Measurements from ENCODE around the gene PIK3IP1. TPM values are rescaled to one million over a fixed set of nuclear protein-coding genes. Genes with fewer than 3 reads are reported as not detected.

Gene PIK3IP1
- total and polyA plus RNA-seq, 10 donors: 36.1 to 152 (median 97.8) TPM

GRCh38 chr22:31300896-31301295, 8.6 kb upstream of the PIK3IP1 start:
- 59 to 68% (median 65%) methylated on average over 3 of the region's 3 CpGs for WGBS, 5 donors
- H3K27me3 ChIP-seq (replicated peaks in 1 of 7): no peaks in the 10 kb centered on the region
- H3K4me3 ChIP-seq: no peak overlapping the region
- peaks cover 4 to 41% (median 22%) of the 10 kb centered on the region in 6 donors for H3K4me1 ChIP-seq
- no peaks in the 10 kb centered on the region for H3K9me3 ChIP-seq
- DNase-seq: no peak
- TF ChIP-seq POLR2A (IDR thresholded peaks at IDR 0.05) (no peak), CTCF (IDR thresholded peaks at IDR 0.05 in 8 of 11, conservative IDR thresholded peaks at IDR 0.05 in 3 of 11) (no peak), POLR2AphosphoS5 (IDR thresholded peaks at IDR 0.05) (no peak)
- peak overlapping the region in 6 of 8 donors; percentile 1 to 51 (median 22) for H3K27ac ChIP-seq
- H3K36me3 ChIP-seq: no peaks in the 10 kb centered on the region
- intact Hi-C loops (cut with DNase I; ENCODE audit: low total_unique reads): no loop called here

- H3K4me3 ChIP-seq: peak overlapping the region in 1 of 8 donors; percentile 29
- intact Hi-C loops (cut with DNase I; ENCODE audit: low total_unique reads): no loop called here
- H3K27ac ChIP-seq: peak overlapping the region in 7 of 8 donors; percentile 37 to 73 (median 61)
- peaks cover 17 to 74% (median 54%) of the 10 kb centered on the region in 6 donors for H3K4me1 ChIP-seq
- no peaks in the 10 kb centered on the region for H3K36me3 ChIP-seq
- no peak for DNase-seq
- no peaks in the 10 kb centered on the region for H3K27me3 ChIP-seq (replicated peaks in 1 of 7)
- WGBS, 5 donors: 49 to 72% (median 62%) methylated on average over 5 of the region's 5 CpGs
- H3K9me3 ChIP-seq: no peaks in the 10 kb centered on the region
- TF ChIP-seq POLR2AphosphoS5 (IDR thresholded peaks at IDR 0.05): no peak
- TF ChIP-seq CTCF (IDR thresholded peaks at IDR 0.05 in 8 of 11, conservative IDR thresholded peaks at IDR 0.05 in 3 of 11): no peak
- no peak for TF ChIP-seq POLR2A (IDR thresholded peaks at IDR 0.05)
Observed at GRCh38 chr22:31295831-31296657, 3.8 kb upstream of the PIK3IP1 start.

DNA sequence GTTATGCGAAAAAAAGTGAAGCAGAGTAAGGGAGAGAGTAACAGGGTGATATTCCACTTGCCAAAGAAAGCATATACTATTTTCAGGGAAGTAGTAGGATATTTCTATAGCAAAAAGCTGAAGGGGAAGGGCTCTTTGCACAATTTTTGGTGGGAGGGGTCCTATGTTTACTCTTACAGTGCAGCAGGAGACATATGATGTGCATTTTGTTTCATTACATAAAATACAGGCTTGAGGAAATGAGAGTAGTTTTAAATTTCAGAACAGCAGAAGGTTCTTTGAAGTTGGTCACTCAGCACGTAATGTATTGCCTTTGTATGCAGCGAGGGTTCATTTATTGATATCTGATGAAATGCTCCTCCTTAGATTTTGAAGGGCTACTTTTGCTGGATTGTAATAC, 3.1 kb upstream of the PIK3IP1 start:
- WGBS, 5 donors: 65 to 87% (median 72%) methylated on average over 3 of the region's 3 CpGs
- H3K4me1 ChIP-seq: peaks cover 17 to 70% (median 50%) of the 10 kb centered on the region in 6 donors

More for the DNA sequence above, 3.1 kb upstream of the PIK3IP1 start:
- peak overlapping the region in 1 of 8 donors; percentile 29 for H3K4me3 ChIP-seq
- no peak for DNase-seq
- TF ChIP-seq CTCF (IDR thresholded peaks at IDR 0.05 in 8 of 11, conservative IDR thresholded peaks at IDR 0.05 in 3 of 11) (no peak), POLR2AphosphoS5 (IDR thresholded peaks at IDR 0.05) (no peak), POLR2A (IDR thresholded peaks at IDR 0.05) (no peak)
- no peaks in the 10 kb centered on the region for H3K27me3 ChIP-seq (replicated peaks in 1 of 7)
- H3K9me3 ChIP-seq: no peaks in the 10 kb centered on the region
- peak overlapping the region in 7 of 8 donors; percentile 37 to 73 (median 61) for H3K27ac ChIP-seq
- H3K36me3 ChIP-seq: no peaks in the 10 kb centered on the region
- intact Hi-C loops (cut with DNase I; ENCODE audit: low total_unique reads): no loop called here

Data from spleen (tissue), 11 donors.